ENCODE results near the gene ADAMTS1.

The ADAMTS1 gene

GRCh38 chr21:26798856-26799751 is 46.1 kb downstream of the ADAMTS1 start:
- Histone ChIP-seq H3K4me1 (ENCODE audit: control insufficient read depth in 1 of 2, insufficient read depth in 2 of 2, low read length in 2 of 2) (peaks cover 0 to 4% of the 10 kb centered on the region in 2 donors), H3K4me3 (ENCODE audit: low read depth in 1 of 2, low read length in 2 of 2) (no peak overlapping the region), H3K9me3 (ENCODE audit: control insufficient read depth in 1 of 2, low read length in 2 of 2) (no peaks in the 10 kb centered on the region), H3K36me3 (ENCODE audit: control insufficient read depth in 1 of 2, insufficient read depth in 2 of 2, low read length in 2 of 2) (no peaks in the 10 kb centered on the region), H3K27me3 (ENCODE audit: low read depth, low read length) (no peaks in the 10 kb centered on the region), H3K27ac (ENCODE audit: low read length) (no peak overlapping the region)

GRCh38 chr21:26797878-26798456 is 47.2 kb downstream of the ADAMTS1 start:
- Histone ChIP-seq H3K4me3 (ENCODE audit: low read depth in 1 of 2, low read length in 2 of 2) (no peak overlapping the region), H3K27me3 (ENCODE audit: low read depth, low read length) (no peaks in the 10 kb centered on the region), H3K4me1 (ENCODE audit: control insufficient read depth in 1 of 2, insufficient read depth in 2 of 2, low read length in 2 of 2) (peaks cover 0 to 4% of the 10 kb centered on the region in 2 donors), H3K36me3 (ENCODE audit: control insufficient read depth in 1 of 2, insufficient read depth in 2 of 2, low read length in 2 of 2) (no peaks in the 10 kb centered on the region), H3K9me3 (ENCODE audit: control insufficient read depth in 1 of 2, low read length in 2 of 2) (no peaks in the 10 kb centered on the region), H3K27ac (ENCODE audit: low read length) (no peak overlapping the region)

- H3K27ac ChIP-seq (ENCODE audit: low read length), result peak overlapping the region; percentile 41
- no peaks in the 10 kb centered on the region for H3K27me3 ChIP-seq (ENCODE audit: low read depth, low read length)
- peaks cover 0 to 4% of the 10 kb centered on the region in 2 donors for H3K4me1 ChIP-seq (ENCODE audit: control insufficient read depth in 1 of 2, insufficient read depth in 2 of 2, low read length in 2 of 2)
- no peak overlapping the region for H3K4me3 ChIP-seq (ENCODE audit: low read depth in 1 of 2, low read length in 2 of 2)
- H3K9me3 ChIP-seq (ENCODE audit: control insufficient read depth in 1 of 2, low read length in 2 of 2), result no peaks in the 10 kb centered on the region
- H3K36me3 ChIP-seq (ENCODE audit: control insufficient read depth in 1 of 2, insufficient read depth in 2 of 2, low read length in 2 of 2), result no peaks in the 10 kb centered on the region
Measured at GRCh38 chr21:26795866-26796329, 49.3 kb downstream of the ADAMTS1 start.

- Histone ChIP-seq H3K4me3 (ENCODE audit: low read depth in 1 of 2, low read length in 2 of 2) (no peak overlapping the region), H3K4me1 (ENCODE audit: control insufficient read depth in 1 of 2, insufficient read depth in 2 of 2, low read length in 2 of 2) (peaks cover 0 to 4% of the 10 kb centered on the region in 2 donors), H3K36me3 (ENCODE audit: control insufficient read depth in 1 of 2, insufficient read depth in 2 of 2, low read length in 2 of 2) (no peaks in the 10 kb centered on the region), H3K27me3 (ENCODE audit: low read depth, low read length) (no peaks in the 10 kb centered on the region), H3K9me3 (ENCODE audit: control insufficient read depth in 1 of 2, low read length in 2 of 2) (no peaks in the 10 kb centered on the region), H3K27ac (ENCODE audit: low read length) (no peak overlapping the region)
Measured at GRCh38 chr21:26795412-26795805, 49.8 kb downstream of the ADAMTS1 start.

GRCh38 chr21:26794597-26795411 is 50.4 kb downstream of the ADAMTS1 start:
- Histone ChIP-seq H3K36me3 (ENCODE audit: control insufficient read depth in 1 of 2, insufficient read depth in 2 of 2, low read length in 2 of 2) (no peaks in the 10 kb centered on the region), H3K27ac (ENCODE audit: low read length) (no peak overlapping the region), H3K9me3 (ENCODE audit: control insufficient read depth in 1 of 2, low read length in 2 of 2) (no peaks in the 10 kb centered on the region), H3K4me3 (ENCODE audit: low read depth in 1 of 2, low read length in 2 of 2) (no peak overlapping the region), H3K27me3 (ENCODE audit: low read depth, low read length) (no peaks in the 10 kb centered on the region), H3K4me1 (ENCODE audit: control insufficient read depth in 1 of 2, insufficient read depth in 2 of 2, low read length in 2 of 2) (peaks cover 0 to 4% of the 10 kb centered on the region in 2 donors)

GRCh38 chr21:26790296-26790695 is 54.9 kb downstream of the ADAMTS1 start:
- H3K36me3 ChIP-seq (ENCODE audit: control insufficient read depth in 1 of 2, insufficient read depth in 2 of 2, low read length in 2 of 2), result no peaks in the 10 kb centered on the region
- H3K4me3 ChIP-seq (ENCODE audit: low read depth in 1 of 2, low read length in 2 of 2), result no peak overlapping the region
- H3K4me1 ChIP-seq (ENCODE audit: control insufficient read depth in 1 of 2, insufficient read depth in 2 of 2, low read length in 2 of 2), result no peaks in the 10 kb centered on the region
- H3K27me3 ChIP-seq (ENCODE audit: low read depth, low read length), result no peaks in the 10 kb centered on the region
- no peak overlapping the region for H3K27ac ChIP-seq (ENCODE audit: low read length)
- no peaks in the 10 kb centered on the region for H3K9me3 ChIP-seq (ENCODE audit: control insufficient read depth in 1 of 2, low read length in 2 of 2)

GRCh38 chr21:26788790-26789189 is 56.4 kb downstream of the ADAMTS1 start:
- Histone ChIP-seq H3K4me3 (ENCODE audit: low read depth in 1 of 2, low read length in 2 of 2) (no peak overlapping the region), H3K27ac (ENCODE audit: low read length) (peak overlapping the region; percentile 54), H3K27me3 (ENCODE audit: low read depth, low read length) (no peaks in the 10 kb centered on the region), H3K36me3 (ENCODE audit: control insufficient read depth in 1 of 2, insufficient read depth in 2 of 2, low read length in 2 of 2) (no peaks in the 10 kb centered on the region), H3K4me1 (ENCODE audit: control insufficient read depth in 1 of 2, insufficient read depth in 2 of 2, low read length in 2 of 2) (no peaks in the 10 kb centered on the region), H3K9me3 (ENCODE audit: control insufficient read depth in 1 of 2, low read length in 2 of 2) (no peaks in the 10 kb centered on the region)
